Mammary epithelial cell (primary cell): ENCODE measurements around the gene SULT2A1.

Experiments
- EZH2 ChIP-seq: IDR thresholded peaks from 2 replicates; pipeline ENCODE4 v1.6.1; 2012; ENCODE audit warnings: low read length, inconsistent platforms, borderline replicate concordance
- TF ChIP-seq, protein P1 (sequence below), 2 donors: IDR thresholded peaks in 1 of 2; conservative IDR thresholded peaks in 1 of 2; 2 replicates each; pipeline ENCODE4 v1.5.1; 2011 to 2012; ENCODE audit warnings: inconsistent platforms in 2 of 2, low read length in 2 of 2, mild to moderate bottlenecking in 2 of 2, control low read depth in 1 of 2, low read depth in 1 of 2; ENCODE audit not compliant: insufficient read depth in 1 of 2; ENCODE audit errors: extremely low read depth in 1 of 2

DNA sequence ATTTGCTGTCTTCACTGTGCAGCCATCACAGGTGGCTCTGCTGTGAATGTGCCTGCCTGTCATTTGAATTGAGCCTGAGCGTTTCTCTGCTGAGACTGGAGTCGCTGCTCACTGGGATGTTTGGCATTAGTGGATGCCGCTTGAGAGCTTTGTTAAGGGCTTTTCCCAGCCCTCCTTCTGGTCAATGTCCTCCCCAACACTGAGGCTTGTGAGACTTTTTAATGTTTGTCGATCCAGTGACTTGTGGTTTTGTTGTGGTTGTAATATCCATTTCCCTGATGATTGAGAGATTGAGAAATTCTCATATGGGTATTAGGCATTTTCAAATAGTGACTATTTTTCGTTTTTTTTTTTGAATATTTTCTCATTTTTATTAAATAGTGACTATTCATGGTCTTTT lies 24.5 kb downstream of the SULT2A1 start:
- TF ChIP-seq, protein P1, sequence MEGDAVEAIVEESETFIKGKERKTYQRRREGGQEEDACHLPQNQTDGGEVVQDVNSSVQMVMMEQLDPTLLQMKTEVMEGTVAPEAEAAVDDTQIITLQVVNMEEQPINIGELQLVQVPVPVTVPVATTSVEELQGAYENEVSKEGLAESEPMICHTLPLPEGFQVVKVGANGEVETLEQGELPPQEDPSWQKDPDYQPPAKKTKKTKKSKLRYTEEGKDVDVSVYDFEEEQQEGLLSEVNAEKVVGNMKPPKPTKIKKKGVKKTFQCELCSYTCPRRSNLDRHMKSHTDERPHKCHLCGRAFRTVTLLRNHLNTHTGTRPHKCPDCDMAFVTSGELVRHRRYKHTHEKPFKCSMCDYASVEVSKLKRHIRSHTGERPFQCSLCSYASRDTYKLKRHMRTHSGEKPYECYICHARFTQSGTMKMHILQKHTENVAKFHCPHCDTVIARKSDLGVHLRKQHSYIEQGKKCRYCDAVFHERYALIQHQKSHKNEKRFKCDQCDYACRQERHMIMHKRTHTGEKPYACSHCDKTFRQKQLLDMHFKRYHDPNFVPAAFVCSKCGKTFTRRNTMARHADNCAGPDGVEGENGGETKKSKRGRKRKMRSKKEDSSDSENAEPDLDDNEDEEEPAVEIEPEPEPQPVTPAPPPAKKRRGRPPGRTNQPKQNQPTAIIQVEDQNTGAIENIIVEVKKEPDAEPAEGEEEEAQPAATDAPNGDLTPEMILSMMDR (conservative IDR thresholded peaks at IDR 0.05 in 1 of 2, IDR thresholded peaks at IDR 0.05 in 1 of 2; ENCODE audit: extremely low read depth in 1 of 2, insufficient read depth in 1 of 2, low read depth in 1 of 2, low read length in 2 of 2): no peak
- no peak for TF ChIP-seq EZH2
